A549 (cell line): Measurements from ENCODE around the gene RNF145. TPM values are rescaled to one million over a fixed set of nuclear protein-coding genes. Genes with fewer than 3 reads are reported as not detected.

Source experiments
- ATAC-seq, 2 experiments: fragments of 200-7000 bp in 1 of 2; fragments of >200 bp in 1 of 2; cut with Nextera tagmentation in 1 of 2; cut with Tn5 transposase in 1 of 2; 3 replicates each; pipeline versions ENCODE4 v1.8.0 to v1.9.1; 2018 to 2020; ENCODE audit warnings: mild to moderate bottlenecking in 1 of 2, moderate library complexity in 1 of 2
- CTCF ChIA-PET: fragments of 300-600 bp; sonication (Branson Sonifier 250); formaldehyde crosslinking; extraction: SDS; loops from one replicate; lab custom pipeline; 2021; ENCODE audit warnings: antibody characterized with exemption, inconsistent platforms; lab: Yijun Ruan, JAX
- POLR2A ChIA-PET: fragments of 350-600 bp; formaldehyde crosslinking; extraction: SDS; loops from one replicate; lab custom pipeline; 2021; ENCODE audit warnings: antibody characterized with exemption, inconsistent platforms; lab: Yijun Ruan, JAX
- DNase-seq, 2 experiments: peaks; one replicate each; pipeline versions ENCODE4 v3.0.0 to v3.0.0-alpha.2; 2011 to 2016; ENCODE audit warnings: low read depth in 1 of 2, low spot score in 1 of 2
- FAIRE-seq: peaks from 2 replicates; lab custom pipeline; 2011; peaks lifted over from hg19 to GRCh38; lab: Jason Lieb, UNC
- H3K27ac ChIP-seq, 2 experiments: fragments of >200 bp; sonication (Bioruptor Twin); formaldehyde crosslinking; 3 replicates each; pipeline ENCODE4 v1.5.1; 2016 to 2017
- H3K4me1 ChIP-seq: fragments of >200 bp; sonication (Bioruptor Twin); formaldehyde crosslinking; 3 replicates; pipeline ENCODE4 v1.6.1; 2016
- H3K4me2 ChIP-seq: fragments of >200 bp; sonication (Bioruptor Twin); formaldehyde crosslinking; 3 replicates; pipeline ENCODE4 v1.6.1; 2016
- H3K4me3 ChIP-seq: fragments of >200 bp; sonication (Bioruptor Twin); formaldehyde crosslinking; 3 replicates; pipeline ENCODE4 v1.5.1; 2016
- H3K9me3 ChIP-seq: fragments of >200 bp; sonication (Bioruptor Twin); formaldehyde crosslinking; 3 replicates; pipeline ENCODE4 v1.6.1; 2016
- CBX2 ChIP-seq: fragments of 200-600 bp; sonication (generic); IDR thresholded peaks from 2 replicates; pipeline ENCODE4 v1.6.1; 2016; ENCODE audit warnings: low read depth, mild to moderate bottlenecking, borderline replicate concordance
- ESRRA ChIP-seq: fragments of 150-350 bp; IDR thresholded peaks from 2 replicates; pipeline ENCODE4 v1.6.1; 2014; ENCODE audit warnings: mild to moderate bottlenecking, low read length, borderline replicate concordance
- FOXS1 ChIP-seq: fragments of 250-450 bp; sonication (Bioruptor Pico); IDR thresholded peaks from 2 replicates; pipeline ENCODE4 v1.5.0; 2020; ENCODE audit warnings: mild to moderate bottlenecking, moderate library complexity
- HOXB13 ChIP-seq: fragments of 250-450 bp; sonication (Bioruptor Pico); IDR thresholded peaks from 2 replicates; pipeline ENCODE4 v1.5.0; 2020; ENCODE audit warnings: low read depth, mild to moderate bottlenecking, moderate library complexity
- JUN ChIP-seq, 2 experiments: fragments of >200 bp; sonication (Bioruptor Twin); formaldehyde crosslinking; IDR thresholded peaks; 2 replicates in 1 of 2; 3 replicates in 1 of 2; pipeline ENCODE4 v1.6.1; 2016 to 2017
- MYC ChIP-seq: IDR thresholded peaks from 2 replicates; pipeline ENCODE4 v1.6.1; 2012; ENCODE audit warnings: mild to moderate bottlenecking, inconsistent platforms, low read length, improper control_type of control experiment, borderline replicate concordance
- PHF8 ChIP-seq: fragments of 200-600 bp; sonication (generic); IDR thresholded peaks from 2 replicates; pipeline ENCODE4 v1.6.1; 2016; ENCODE audit warnings: low read depth, mild to moderate bottlenecking, antibody characterized with exemption, moderate library complexity, borderline replicate concordance
- POLR2A ChIP-seq: IDR thresholded peaks from 2 replicates; pipeline ENCODE4 v1.6.1; 2012; ENCODE audit warnings: mild to moderate bottlenecking, low read length
- RAD21 ChIP-seq, 2 experiments: fragments of >200 bp in 1 of 2; sonication (Bioruptor Twin) in 1 of 2; formaldehyde crosslinking in 1 of 2; IDR thresholded peaks in 1 of 2; conservative IDR thresholded peaks in 1 of 2; 2 replicates in 1 of 2; 3 replicates in 1 of 2; pipeline ENCODE4 v1.6.1; 2012 to 2018; ENCODE audit warnings: inconsistent platforms in 1 of 2
- RARB ChIP-seq: fragments of 250-450 bp; sonication (Bioruptor Pico); IDR thresholded peaks from 2 replicates; pipeline ENCODE4 v1.8.0; 2021; ENCODE audit warnings: mild to moderate bottlenecking, moderate library complexity
- ZFP36 ChIP-seq: fragments of 450-650 bp; IDR thresholded peaks from 2 replicates; pipeline ENCODE4 v1.6.1; 2014; ENCODE audit warnings: borderline replicate concordance; ENCODE audit not compliant: partially characterized antibody
- ZSCAN20 ChIP-seq: fragments of 250-450 bp; sonication (Bioruptor Pico); IDR thresholded peaks from 2 replicates; pipeline ENCODE4 v1.8.0; 2022; ENCODE audit warnings: mild to moderate bottlenecking, moderate library complexity
- WGBS: methylation state at CpG from one replicate; pipeline ENCODE4 v1.1.6; 2017; ENCODE audit errors: missing lambda C conversion rate; 5-methylcytosine and 5-hydroxymethylcytosine counted together
- polyA plus RNA-seq, 4 experiments: library from polyadenylated mRNA; depleted of rRNA in 3 of 4; stranded (reverse); fragments of >200 nt; fragmentation: RNase III in 1 of 4; extraction: RNeasy Plus Mini Kit Qiagen cat#74134 plus additional on column Dnase treatment in 1 of 4; gene quantifications; 2 replicates in 3 of 4; 3 replicates in 1 of 4; pipeline ENCODE4 v1.2.3, GENCODE V29; 2011 to 2017
- TF ChIP-seq, protein P1 (sequence below): fragments of 250-450 bp; sonication (Bioruptor Pico); IDR thresholded peaks from 2 replicates; pipeline ENCODE4 v1.5.0; 2020; ENCODE audit warnings: low read depth, mild to moderate bottlenecking, moderate library complexity
- TF ChIP-seq, protein P2 (sequence below): fragments of >200 bp; sonication (Bioruptor Twin); formaldehyde crosslinking; IDR thresholded peaks from 3 replicates; pipeline ENCODE4 v1.6.1; 2016
- TF ChIP-seq, protein P3 (sequence below): IDR thresholded peaks from 2 replicates; pipeline ENCODE4 v1.6.1; 2012

Gene RNF145
- polyA plus RNA-seq, 2 of the 4 experiments (the other 2 are of a cell fraction) = 122 to 146 TPM

DNA sequence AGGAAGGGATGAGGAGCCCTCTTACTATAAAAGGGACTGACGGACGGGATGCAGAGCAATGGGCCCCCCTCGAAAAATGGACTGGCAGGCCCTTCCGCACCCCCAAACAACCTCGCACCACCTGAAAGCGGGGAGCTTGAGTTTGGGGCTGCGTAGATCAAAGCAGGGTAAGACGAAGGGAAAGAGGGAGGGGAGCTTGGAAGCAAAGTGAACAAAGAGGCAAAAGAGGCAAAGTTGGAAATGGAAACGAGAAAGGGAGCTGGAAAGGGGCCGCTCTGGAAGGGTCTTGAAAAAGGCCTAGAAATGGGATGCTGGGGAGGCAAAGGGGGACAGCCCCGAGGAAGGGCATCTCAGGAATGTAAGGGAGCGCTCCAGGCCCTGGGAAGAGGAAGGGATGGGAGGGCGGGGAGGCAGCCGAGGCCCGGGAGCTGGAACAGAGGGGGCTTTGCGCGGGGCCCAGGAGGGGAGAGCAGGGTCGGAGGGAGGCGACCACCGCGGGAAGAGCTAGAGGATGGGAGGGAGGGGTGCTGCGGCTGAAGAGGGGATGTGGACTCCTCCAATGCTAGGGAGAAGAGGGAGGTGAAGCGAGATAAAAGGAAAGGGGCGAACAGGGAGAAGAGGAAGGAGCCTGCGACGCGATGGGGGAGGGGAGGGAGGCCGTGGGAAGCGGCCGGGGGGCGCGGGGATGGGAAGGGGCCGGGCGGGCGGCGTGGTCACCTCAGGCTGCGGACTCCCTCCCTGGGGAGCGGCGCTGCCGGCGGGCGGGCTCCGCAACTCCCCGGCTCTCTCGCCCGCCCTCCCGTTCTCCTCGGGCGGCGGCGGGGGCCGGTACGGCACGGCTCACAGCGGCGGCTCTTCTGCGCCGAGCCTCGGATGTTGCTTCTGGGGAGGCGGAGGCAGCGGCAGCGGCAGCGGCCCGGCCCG is 577 bp downstream of the RNF145 start:
- ATAC-seq = peak; percentile 33 to 62
- H3K27ac ChIP-seq = peak overlapping the region; percentile 97 to 100
- no peak for FAIRE-seq
- peak in 1 of 2 experiments; percentile 46 for DNase-seq
- peak overlapping the region; percentile 77 for H3K4me3 ChIP-seq
- ChIA-PET CTCF (interaction anchor here (0.6 to 4.0 kb wide), 6 partner anchors 10 to 108 kb away, joined by 3 to 22 read pairs (median 6); no protein-coding TSS in a partner anchor), POLR2A (interaction anchor here (1.2 to 2.3 kb wide), 9 partner anchors 11 to 55 kb away, joined by 4 to 14 read pairs (median 6); no protein-coding TSS in a partner anchor)
- H3K9me3 ChIP-seq = no peaks in the 10 kb centered on the region
- WGBS = 1% methylated on average over 21 of the region's 65 CpGs
- peak overlapping the region; percentile 94 for H3K4me2 ChIP-seq
- H3K4me1 ChIP-seq = peaks cover 36% of the 10 kb centered on the region
- TF ChIP-seq, protein P1, sequence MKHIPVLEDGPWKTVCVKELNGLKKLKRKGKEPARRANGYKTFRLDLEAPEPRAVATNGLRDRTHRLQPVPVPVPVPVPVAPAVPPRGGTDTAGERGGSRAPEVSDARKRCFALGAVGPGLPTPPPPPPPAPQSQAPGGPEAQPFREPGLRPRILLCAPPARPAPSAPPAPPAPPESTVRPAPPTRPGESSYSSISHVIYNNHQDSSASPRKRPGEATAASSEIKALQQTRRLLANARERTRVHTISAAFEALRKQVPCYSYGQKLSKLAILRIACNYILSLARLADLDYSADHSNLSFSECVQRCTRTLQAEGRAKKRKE (CRISPR knock-in tag) = no peak
- TF ChIP-seq JUN (IDR thresholded peaks at IDR 0.05) (peak in 1 of 2 experiments; percentile 78; a peak in 2 of 5 replicates), RAD21 (conservative IDR thresholded peaks at IDR 0.05 in 1 of 2, IDR thresholded peaks at IDR 0.05 in 1 of 2) (0 out of 5 replicates have a peak, but pooled peaks of 1 of the 2 experiments have one; percentile 10)
- TF ChIP-seq, protein P2, sequence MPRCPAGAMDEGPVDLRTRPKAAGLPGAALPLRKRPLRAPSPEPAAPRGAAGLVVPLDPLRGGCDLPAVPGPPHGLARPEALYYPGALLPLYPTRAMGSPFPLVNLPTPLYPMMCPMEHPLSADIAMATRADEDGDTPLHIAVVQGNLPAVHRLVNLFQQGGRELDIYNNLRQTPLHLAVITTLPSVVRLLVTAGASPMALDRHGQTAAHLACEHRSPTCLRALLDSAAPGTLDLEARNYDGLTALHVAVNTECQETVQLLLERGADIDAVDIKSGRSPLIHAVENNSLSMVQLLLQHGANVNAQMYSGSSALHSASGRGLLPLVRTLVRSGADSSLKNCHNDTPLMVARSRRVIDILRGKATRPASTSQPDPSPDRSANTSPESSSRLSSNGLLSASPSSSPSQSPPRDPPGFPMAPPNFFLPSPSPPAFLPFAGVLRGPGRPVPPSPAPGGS = 0 out of 3 replicates have a peak, but pooled peaks have one; percentile 27

DNA sequence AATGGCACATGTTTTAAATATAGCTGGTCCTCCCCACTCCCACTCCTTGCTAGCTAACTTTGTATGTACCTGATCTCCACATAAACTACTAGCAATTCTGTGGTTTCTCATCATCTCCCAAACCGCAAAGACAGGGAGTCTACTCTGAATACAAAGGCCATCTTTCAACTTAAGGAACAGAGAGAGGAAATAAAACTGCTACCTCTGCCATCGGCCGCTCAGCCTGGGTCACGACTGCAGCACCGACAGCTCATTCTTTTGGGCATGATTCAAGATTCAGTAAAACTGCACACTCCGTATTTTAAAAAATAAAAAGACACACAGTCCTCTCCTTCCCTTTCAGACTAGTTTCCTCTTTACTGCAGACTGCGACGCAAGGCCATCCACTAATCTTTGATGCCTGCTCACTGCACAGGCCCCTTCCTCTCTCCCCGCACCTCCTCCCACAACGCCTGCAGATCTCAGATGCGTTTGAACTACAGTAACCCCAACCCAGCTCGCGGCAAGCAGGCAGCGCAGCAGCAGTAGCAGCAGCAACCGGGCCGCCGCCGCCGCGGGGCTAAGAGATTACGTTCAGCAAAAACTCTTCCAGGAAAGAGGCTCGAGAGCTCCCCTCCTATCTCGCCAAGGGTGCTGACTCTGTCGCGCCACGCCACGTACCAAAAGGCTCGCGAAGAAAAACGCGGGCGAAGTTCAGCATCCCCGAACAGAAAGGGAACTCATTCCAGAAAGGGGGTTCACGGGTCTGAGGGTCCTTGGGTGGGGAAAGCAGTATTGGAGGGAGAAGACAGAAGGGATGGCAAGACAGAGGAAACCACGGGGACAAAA is 1.5 kb downstream of the RNF145 start:
- Histone ChIP-seq H3K9me3 (no peaks in the 10 kb centered on the region), H3K27ac (peak overlapping the region; percentile 97 to 100), H3K4me2 (peak overlapping the region; percentile 94), H3K4me3 (peak overlapping the region; percentile 77), H3K4me1 (peaks cover 45% of the 10 kb centered on the region)
- FAIRE-seq (no peak), ATAC-seq (peak; percentile 66 to 79), DNase-seq (peak; percentile 63 to 85)
- CTCF ChIA-PET = interaction anchor here (0.6 to 4.0 kb wide), 9 partner anchors 8 to 109 kb away, joined by 3 to 22 read pairs (median 4); no protein-coding TSS in a partner anchor
- WGBS = 2% methylated on average over 35 of the region's 35 CpGs
- POLR2A ChIA-PET = interaction anchor here (0.8 to 2.3 kb wide), 11 partner anchors 10 to 56 kb away, joined by 4 to 14 read pairs (median 6); no protein-coding TSS in a partner anchor
- TF ChIP-seq HOXB13 (CRISPR knock-in tag) (0 out of 2 replicates have a peak, but pooled peaks have one; percentile 29), ZSCAN20 (CRISPR knock-in tag) (no peak), JUN (IDR thresholded peaks at IDR 0.05) (peak in 1 of 2 experiments; percentile 58; a peak in 2 of 5 replicates), CBX2 (no peak), ZFP36 (no peak), MYC (0 out of 2 replicates have a peak, but pooled peaks have one; percentile 13), POLR2A (peak; percentile 39), PHF8 (peak; percentile 16), FOXS1 (CRISPR knock-in tag) (no peak), ESRRA (0 out of 2 replicates have a peak, but pooled peaks have one; percentile 23), RARB (CRISPR knock-in tag) (no peak)
- TF ChIP-seq, protein P3, sequence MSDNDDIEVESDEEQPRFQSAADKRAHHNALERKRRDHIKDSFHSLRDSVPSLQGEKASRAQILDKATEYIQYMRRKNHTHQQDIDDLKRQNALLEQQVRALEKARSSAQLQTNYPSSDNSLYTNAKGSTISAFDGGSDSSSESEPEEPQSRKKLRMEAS = peak; percentile 43; the same call in 1 of the 2 replicates
- TF ChIP-seq, protein P1 (CRISPR knock-in tag) = no peak
- TF ChIP-seq, protein P2 = no peak; the same call in 2 of the 3 replicates
